Trophoblast cell (in vitro differentiated cells and primary cell): ENCODE data around the gene BSN.

Experiments
- DNase-seq, 2 donors: peaks; one replicate each; pipeline ENCODE4 v3.0.0-alpha.2; 2016
- H2AFZ ChIP-seq: 2 replicates; pipeline ENCODE4 v1.6.1; 2013; ENCODE audit warnings: low read length, moderate library complexity, mild to moderate bottlenecking; ENCODE audit not compliant: insufficient read depth, poor library complexity
- H2AK5ac ChIP-seq: 2 replicates; pipeline ENCODE4 v1.6.1; 2013; ENCODE audit warnings: mild to moderate bottlenecking, low read length
- H2BK120ac ChIP-seq: 2 replicates; pipeline ENCODE4 v1.6.1; 2013; ENCODE audit warnings: low read length, mild to moderate bottlenecking, moderate library complexity; ENCODE audit not compliant: insufficient read depth, poor library complexity
- H2BK12ac ChIP-seq: 2 replicates; pipeline ENCODE4 v1.6.1; 2013; ENCODE audit warnings: mild to moderate bottlenecking, low read length, moderate library complexity
- H2BK5ac ChIP-seq: 2 replicates; pipeline ENCODE4 v1.6.1; 2013; ENCODE audit warnings: low read length, low read depth, moderate library complexity, mild to moderate bottlenecking; ENCODE audit not compliant: poor library complexity
- H3K14ac ChIP-seq: 2 replicates; pipeline ENCODE4 v1.6.1; 2013; ENCODE audit warnings: mild to moderate bottlenecking, low read length
- H3K18ac ChIP-seq: 2 replicates; pipeline ENCODE4 v1.6.1; 2013; ENCODE audit warnings: mild to moderate bottlenecking, low read length
- H3K23ac ChIP-seq: 2 replicates; pipeline ENCODE4 v1.6.1; 2013; ENCODE audit warnings: low read length
- H3K27ac ChIP-seq: 2 replicates; pipeline ENCODE4 v1.5.1; 2013; ENCODE audit warnings: low read depth, mild to moderate bottlenecking, inconsistent platforms, low read length, moderate library complexity
- H3K27me3 ChIP-seq: 2 replicates; pipeline ENCODE4 v1.6.1; 2013; ENCODE audit warnings: inconsistent platforms, mild to moderate bottlenecking, low read length, moderate library complexity; ENCODE audit not compliant: insufficient read depth
- H3K36me3 ChIP-seq, 2 experiments: 1 replicate in 1 of 2; 2 replicates in 1 of 2; pipeline ENCODE4 v1.6.1; 2013; ENCODE audit warnings: low read length in 2 of 2, mild to moderate bottlenecking in 2 of 2, moderate library complexity in 1 of 2; ENCODE audit not compliant: insufficient read depth in 2 of 2, control insufficient read depth in 1 of 2
- H3K4ac ChIP-seq: 2 replicates; pipeline ENCODE4 v1.6.1; 2013; ENCODE audit warnings: low read depth, mild to moderate bottlenecking, low read length, moderate library complexity
- H3K4me1 ChIP-seq, 2 experiments: 1 replicate in 1 of 2; 2 replicates in 1 of 2; pipeline ENCODE4 v1.6.1; 2013; ENCODE audit warnings: low read length in 2 of 2, mild to moderate bottlenecking in 2 of 2, moderate library complexity in 1 of 2; ENCODE audit not compliant: insufficient read depth in 2 of 2, control insufficient read depth in 1 of 2
- H3K4me2 ChIP-seq: 2 replicates; pipeline ENCODE4 v1.6.1; 2013; ENCODE audit warnings: inconsistent platforms, mild to moderate bottlenecking, low read length, moderate library complexity
- H3K4me3 ChIP-seq: 2 replicates; pipeline ENCODE4 v1.5.1; 2013; ENCODE audit warnings: mild to moderate bottlenecking, low read depth, low read length, inconsistent platforms
- H3K79me1 ChIP-seq: one replicate; pipeline ENCODE4 v1.6.1; 2013; ENCODE audit warnings: low read length
- H3K79me2 ChIP-seq: 2 replicates; pipeline ENCODE4 v1.6.1; 2013; ENCODE audit warnings: low read length, mild to moderate bottlenecking; ENCODE audit not compliant: control insufficient read depth, insufficient read depth, poor library complexity
- H3K9ac ChIP-seq: 2 replicates; pipeline ENCODE4 v1.6.1; 2013; ENCODE audit warnings: mild to moderate bottlenecking, low read length
- H3K9me3 ChIP-seq: 2 replicates; pipeline ENCODE4 v1.6.1; 2013; ENCODE audit warnings: low read depth, mild to moderate bottlenecking, control low read depth, inconsistent platforms, low read length; ENCODE audit not compliant: insufficient read depth
- H4K12ac ChIP-seq: 2 replicates; pipeline ENCODE4 v1.6.1; 2013; ENCODE audit warnings: low read depth, mild to moderate bottlenecking, low read length, moderate library complexity
- H4K8ac ChIP-seq: 2 replicates; pipeline ENCODE4 v1.6.1; 2013; ENCODE audit warnings: low read depth, mild to moderate bottlenecking, low read length, moderate library complexity
- H4K91ac ChIP-seq: one replicate; pipeline ENCODE4 v1.6.1; 2013; ENCODE audit warnings: low read depth, mild to moderate bottlenecking, low read length, moderate library complexity
- WGBS: extraction: QIAGEN DNeasy Blood & Tissue Kit; methylation state at CpG from one replicate; pipeline ENCODE4 v1.1.7; 2013; ENCODE audit warnings: missing lambda C conversion rate; ENCODE audit not compliant: insufficient read length, insufficient coverage; ENCODE audit errors: extremely low coverage; 5-methylcytosine and 5-hydroxymethylcytosine counted together

BSN gene

GRCh38 chr3:49536875-49537533 is 17.3 kb upstream of the BSN start:
- peaks cover 19% of the 10 kb centered on the region for H3K79me1 ChIP-seq
- H2BK120ac ChIP-seq, result no peak overlapping the region
- no peak overlapping the region for H3K4ac ChIP-seq
- H3K9me3 ChIP-seq, result peaks cover 1% of the 10 kb centered on the region
- no peak overlapping the region for H3K14ac ChIP-seq
- H3K27me3 ChIP-seq, result no peaks in the 10 kb centered on the region
- no peak overlapping the region for H3K9ac ChIP-seq
- DNase-seq, result peak; percentile 83 to 94
- no peak overlapping the region for H4K12ac ChIP-seq
- peak overlapping the region; percentile 55 for H4K8ac ChIP-seq
- peak overlapping the region; percentile 72 for H3K27ac ChIP-seq
- no peak overlapping the region for H2AFZ ChIP-seq
- H3K4me1 ChIP-seq, result peaks cover 24 to 25% of the 10 kb centered on the region in 2 experiments
- H2BK5ac ChIP-seq, result peak overlapping the region; percentile 58
- no peak overlapping the region for H3K4me2 ChIP-seq
- H2BK12ac ChIP-seq, result peak overlapping the region; percentile 77
- no peak overlapping the region for H3K18ac ChIP-seq
- no CpG with 5 or more reads among the region's 16 CpGs for WGBS
- H2AK5ac ChIP-seq, result no peak overlapping the region
- peaks cover 21 to 29% of the 10 kb centered on the region in 2 experiments for H3K36me3 ChIP-seq
- no peak overlapping the region for H3K23ac ChIP-seq
- no peak overlapping the region for H3K4me3 ChIP-seq
- no peaks in the 10 kb centered on the region for H3K79me2 ChIP-seq
- H4K91ac ChIP-seq, result peak overlapping the region; percentile 34

- Histone ChIP-seq H3K79me2 (no peaks in the 10 kb centered on the region), H4K12ac (peak overlapping the region; percentile 57), H2AK5ac (peak overlapping the region; percentile 57), H2BK120ac (peak overlapping the region; percentile 25), H3K9ac (peak overlapping the region; percentile 59), H4K91ac (peak overlapping the region; percentile 45), H3K27ac (peak overlapping the region; percentile 51), H2BK5ac (peak overlapping the region; percentile 21), H3K4me1 (peaks cover 24 to 25% of the 10 kb centered on the region in 2 experiments), H3K4me2 (peak overlapping the region; percentile 95), H3K14ac (peak overlapping the region; percentile 25), H2BK12ac (peak overlapping the region; percentile 59), H3K18ac (peak overlapping the region; percentile 54), H3K36me3 (peaks cover 3 to 9% of the 10 kb centered on the region in 2 experiments), H2AFZ (peak overlapping the region; percentile 8), H3K23ac (no peak overlapping the region), H3K4me3 (peak overlapping the region; percentile 68), H3K9me3 (no peaks in the 10 kb centered on the region), H3K27me3 (no peaks in the 10 kb centered on the region), H4K8ac (peak overlapping the region; percentile 66), H3K79me1 (peaks cover 19% of the 10 kb centered on the region), H3K4ac (no peak overlapping the region)
- no CpG with 5 or more reads among the region's 63 CpGs for WGBS
- peak; percentile 93 to 98 for DNase-seq
These were observed 14.4 kb upstream of the BSN start for GRCh38 chr3:49539659-49540560.

DNA sequence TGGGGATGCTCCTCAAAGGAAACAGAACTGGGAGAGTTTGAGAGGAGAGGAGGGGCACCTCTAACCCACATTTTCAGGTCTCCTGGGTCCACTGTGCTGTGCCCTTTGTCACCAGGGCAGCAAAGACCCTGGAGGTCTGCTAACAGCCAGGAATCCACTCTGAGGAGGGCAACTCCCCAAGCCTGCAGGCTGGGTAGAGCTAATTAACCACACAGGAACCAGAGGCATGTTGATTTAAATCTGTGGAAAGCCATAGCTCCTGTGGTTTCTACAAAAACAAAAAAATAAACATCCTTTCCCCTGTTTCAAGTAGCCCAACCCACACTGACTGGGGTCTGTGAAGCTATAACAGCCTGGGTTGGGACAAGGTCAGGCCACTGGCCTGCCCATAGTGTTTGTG is 2.2 kb upstream of the BSN start:
- Histone ChIP-seq H2AFZ (no peak overlapping the region), H3K14ac (no peak overlapping the region), H3K27me3 (peaks cover 6% of the 10 kb centered on the region), H3K36me3 (no peaks in the 10 kb centered on the region), H3K23ac (no peak overlapping the region), H4K8ac (no peak overlapping the region), H3K9me3 (no peaks in the 10 kb centered on the region), H3K9ac (no peak overlapping the region), H3K4me1 (peaks cover 8 to 10% of the 10 kb centered on the region in 2 experiments), H3K4me3 (no peak overlapping the region), H2BK5ac (no peak overlapping the region), H2AK5ac (no peak overlapping the region), H2BK120ac (no peak overlapping the region), H3K18ac (no peak overlapping the region), H2BK12ac (no peak overlapping the region), H3K79me2 (peaks cover 3% of the 10 kb centered on the region), H3K27ac (no peak overlapping the region), H4K91ac (no peak overlapping the region), H3K4me2 (no peak overlapping the region), H3K79me1 (peaks cover 7% of the 10 kb centered on the region), H3K4ac (no peak overlapping the region), H4K12ac (no peak overlapping the region)
- DNase-seq, result no peak

DNA sequence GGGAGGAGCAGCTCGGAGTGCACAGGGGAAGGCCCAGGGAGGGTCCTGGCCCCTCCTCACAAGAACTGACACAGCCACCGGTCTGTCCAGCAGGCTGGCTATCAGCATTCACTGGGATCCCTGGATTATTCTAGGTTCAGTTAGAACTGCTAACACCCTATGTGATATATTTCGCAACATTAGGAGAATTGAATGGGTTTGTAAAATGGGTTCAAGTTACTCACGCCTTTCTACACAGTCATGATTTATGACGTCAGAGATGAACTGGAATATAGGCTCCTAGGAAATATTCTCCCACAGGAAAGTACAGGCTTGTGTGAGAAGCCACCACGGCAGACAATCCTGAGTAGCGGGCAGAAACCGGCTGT is 969 bp upstream of the BSN start:
- no peak overlapping the region for H3K14ac ChIP-seq
- H3K4ac ChIP-seq, result no peak overlapping the region
- H2BK5ac ChIP-seq, result no peak overlapping the region
- no peak overlapping the region for H3K9ac ChIP-seq
- no peak overlapping the region for H3K27ac ChIP-seq
- no peaks in the 10 kb centered on the region for H3K36me3 ChIP-seq
- no peak overlapping the region for H3K18ac ChIP-seq
- peaks cover 8 to 10% of the 10 kb centered on the region in 2 experiments for H3K4me1 ChIP-seq
- H2AFZ ChIP-seq, result peak overlapping the region; percentile 35
- H3K4me2 ChIP-seq, result peak overlapping the region; percentile 85
- peak overlapping the region; percentile 27 for H4K8ac ChIP-seq
- H3K79me1 ChIP-seq, result peaks cover 7% of the 10 kb centered on the region
- peaks cover 6% of the 10 kb centered on the region for H3K27me3 ChIP-seq
- WGBS, result no CpG with 5 or more reads among the region's 8 CpGs
- no peak overlapping the region for H4K91ac ChIP-seq
- H3K9me3 ChIP-seq, result no peaks in the 10 kb centered on the region
- H2AK5ac ChIP-seq, result no peak overlapping the region
- H2BK12ac ChIP-seq, result no peak overlapping the region
- no peak overlapping the region for H3K23ac ChIP-seq
- no peak overlapping the region for H4K12ac ChIP-seq
- peak in 1 of 2 donors; percentile 10 for DNase-seq
- H3K4me3 ChIP-seq, result no peak overlapping the region
- no peak overlapping the region for H2BK120ac ChIP-seq
- peaks cover 3% of the 10 kb centered on the region for H3K79me2 ChIP-seq
